HepG2 (cell line): ENCODE results near the gene ETNK1. TPM values are rescaled to one million over a fixed set of nuclear protein-coding genes. Genes with fewer than 3 reads are reported as not detected.

Experiments
- ATAC-seq: fragments of 200-7000 bp; cut with Tn5 transposase; 3 replicates; pipeline ENCODE4 v1.9.1; 2020; ENCODE audit warnings: mild to moderate bottlenecking, moderate library complexity
- BruUV-seq: library from RNA; stranded (reverse); fragments of 400-500 nt; replicated peaks from 2 replicates; lab custom pipeline; 2021; lab: Mats Ljungman, UMichigan
- CTCF ChIA-PET: fragments of 300-600 bp; formaldehyde crosslinking; extraction: SDS; loops from one replicate; lab custom pipeline; 2021; ENCODE audit warnings: low total read pairs, inconsistent platforms, low intra/inter-chr PET ratio; lab: Yijun Ruan, JAX
- POLR2A ChIA-PET: fragments of 350-600 bp; sonication (Branson Sonifier 250); formaldehyde crosslinking; loops from one replicate; lab custom pipeline; 2020; ENCODE audit warnings: antibody characterized with exemption, inconsistent platforms; lab: Yijun Ruan, JAX
- DNase-seq: peaks from one replicate; pipeline ENCODE4 v3.0.0-alpha.2; 2015; ENCODE audit warnings: low spot score
- FAIRE-seq: peaks from 3 replicates; lab custom pipeline; 2011; peaks lifted over from hg19 to GRCh38; lab: Jason Lieb, UNC
- H2AFZ ChIP-seq: one replicate; pipeline ENCODE4 v1.6.1; 2011; ENCODE audit warnings: low read length, inconsistent platforms
- H3K27ac ChIP-seq: fragments of 300-600 bp; 3 replicates; pipeline ENCODE4 v1.8.0; 2011; ENCODE audit warnings: mixed run types, mild to moderate bottlenecking, mixed read lengths, low read length, inconsistent platforms; ENCODE audit not compliant: insufficient read depth; ENCODE audit errors: extremely low read length
- H3K27me3 ChIP-seq, 2 experiments: fragments of 200-600 bp in 1 of 2; 2 replicates in 1 of 2; 3 replicates in 1 of 2; pipeline versions ENCODE4 v1.6.0 to v1.8.0; 2011; ENCODE audit warnings: low read length in 2 of 2, mild to moderate bottlenecking in 2 of 2, moderate library complexity in 2 of 2, inconsistent platforms in 1 of 2; ENCODE audit not compliant: insufficient read depth in 2 of 2, control insufficient read depth in 1 of 2
- H3K36me3 ChIP-seq, 2 experiments: fragments of 200-600 bp in 1 of 2; replicated peaks in 1 of 2; 2 replicates in 1 of 2; 3 replicates in 1 of 2; pipeline versions ENCODE4 v1.5.1 to v1.8.0; 2011; ENCODE audit warnings: low read length in 2 of 2, inconsistent platforms in 1 of 2; ENCODE audit not compliant: insufficient read depth in 2 of 2, control insufficient read depth in 1 of 2
- H3K4me1 ChIP-seq: 2 replicates; pipeline ENCODE4 v1.5.1; 2012; ENCODE audit warnings: low read length, inconsistent platforms; ENCODE audit not compliant: insufficient read depth
- H3K4me2 ChIP-seq: 2 replicates; pipeline ENCODE4 v1.6.0; 2011; ENCODE audit warnings: low read depth, low read length, inconsistent platforms
- H3K4me3 ChIP-seq, 3 experiments: fragments of 200-600 bp in 1 of 3; sonication (generic), shearing (Covaris generic) in 1 of 3; replicated peaks in 1 of 3; 2 replicates each; pipeline ENCODE4 v1.5.1; 2011 to 2016; ENCODE audit warnings: low read length in 3 of 3, inconsistent platforms in 2 of 3, low read depth in 2 of 3, mild to moderate bottlenecking in 2 of 3, control low read depth in 1 of 3, mixed read lengths in 1 of 3; ENCODE audit not compliant: insufficient read depth in 1 of 3
- H3K79me2 ChIP-seq: one replicate; pipeline ENCODE4 v1.6.1; 2011; ENCODE audit warnings: low read length, inconsistent platforms; ENCODE audit not compliant: insufficient read depth
- H3K9ac ChIP-seq: 2 replicates; pipeline ENCODE4 v1.6.0; 2011; ENCODE audit warnings: mild to moderate bottlenecking, low read depth, low read length, inconsistent platforms; ENCODE audit not compliant: insufficient read depth
- H3K9me3 ChIP-seq: 2 replicates; pipeline ENCODE4 v1.5.1; 2012; ENCODE audit warnings: mild to moderate bottlenecking, low read length
- H4K20me1 ChIP-seq: 2 replicates; pipeline ENCODE4 v1.6.0; 2011; ENCODE audit warnings: inconsistent platforms, mild to moderate bottlenecking, low read length, moderate library complexity; ENCODE audit not compliant: insufficient read depth
- HNF4G ChIP-seq, 2 experiments: sonication (generic) in 1 of 2; formaldehyde crosslinking in 1 of 2; IDR thresholded peaks; 2 replicates each; pipeline versions ENCODE4 v1.4.0 to v1.6.1; 2011 to 2020; ENCODE audit warnings: borderline replicate concordance in 2 of 2, low read depth in 2 of 2, mild to moderate bottlenecking in 2 of 2, low read length in 1 of 2, missing genetic modification reagents in 1 of 2, moderate library complexity in 1 of 2
- PHB2 ChIP-seq: fragments of 450-650 bp; IDR thresholded peaks from 2 replicates; pipeline ENCODE4 v1.6.1; 2018; ENCODE audit not compliant: partially characterized antibody
- RBAK ChIP-seq: sonication (generic); formaldehyde crosslinking; IDR thresholded peaks from 2 replicates; pipeline ENCODE4 v1.5.1; 2020; ENCODE audit warnings: mild to moderate bottlenecking, missing genetic modification reagents
- SP1 ChIP-seq, 2 experiments: fragments of 450-650 bp in 1 of 2; sonication (generic) in 1 of 2; formaldehyde crosslinking in 1 of 2; IDR thresholded peaks; 2 replicates each; pipeline versions ENCODE4 v1.4.0 to v1.6.1; 2016 to 2020; ENCODE audit warnings: missing genetic modification reagents in 1 of 2
- ZFP1 ChIP-seq: IDR thresholded peaks from 2 replicates; pipeline ENCODE4 v1.6.1; 2016
- ZFP36L1 ChIP-seq: sonication (generic); formaldehyde crosslinking; IDR thresholded peaks from 2 replicates; pipeline ENCODE4 v1.8.0; 2022; ENCODE audit warnings: mild to moderate bottlenecking, missing genetic modification reagents, moderate library complexity
- ZFP82 ChIP-seq: sonication (generic); formaldehyde crosslinking; IDR thresholded peaks from 2 replicates; pipeline ENCODE4 v1.5.1; 2020; ENCODE audit warnings: mild to moderate bottlenecking, missing genetic modification reagents, borderline replicate concordance
- ZNF207 ChIP-seq: fragments of 450-650 bp; IDR thresholded peaks from 2 replicates; pipeline ENCODE4 v1.6.1; 2016; ENCODE audit warnings: antibody characterized with exemption, borderline replicate concordance
- ZNF282 ChIP-seq: fragments of 450-650 bp; IDR thresholded peaks from 2 replicates; pipeline ENCODE4 v1.6.1; 2018; ENCODE audit not compliant: partially characterized antibody
- ZNF331 ChIP-seq: sonication (generic); formaldehyde crosslinking; IDR thresholded peaks from 2 replicates; pipeline ENCODE4 v1.4.0; 2020; ENCODE audit warnings: missing genetic modification reagents
- ZSCAN21 ChIP-seq: sonication (generic); formaldehyde crosslinking; IDR thresholded peaks from 2 replicates; pipeline ENCODE4 v1.8.0; 2022; ENCODE audit warnings: mild to moderate bottlenecking, missing genetic modification reagents, moderate library complexity, borderline replicate concordance
- WGBS: methylation state at CpG from one replicate; pipeline ENCODE4 v1.1.6; 2017; ENCODE audit warnings: low lambda C conversion rate; 5-methylcytosine and 5-hydroxymethylcytosine counted together
- in situ Hi-C: cut with HindIII; loops from 2 replicates; pipeline ENCODE4 v1.10.0; 2017; ENCODE audit warnings: low pct_unique_long_range_greater_than_20kb; ENCODE audit not compliant: extremely low pct_ligation_motif_present
- intact Hi-C: fragments of 100-400 bp; cut with micrococcal nuclease; formaldehyde crosslinking; loops from one replicate; pipeline ENCODE4 v1.10.0; 2022; ENCODE audit not compliant: unreplicated experiment
- polyA plus RNA-seq, 8 experiments: library from polyadenylated mRNA; depleted of rRNA in 3 of 8; stranded (reverse) in 7 of 8; unstranded in 1 of 8; fragments of >200 nt; fragmentation: Illumina TruSeq in 4 of 8; extraction: Trizol in 4 of 8; gene quantifications; 2 replicates each; pipeline versions ENCODE4 v1.2.1 to v1.2.3, GENCODE V29; 2011 to 2016; ENCODE audit warnings: low read depth in 4 of 8, missing spikeins in 1 of 8, mixed read lengths in 1 of 8; ENCODE audit not compliant: insufficient read depth in 1 of 8
- total RNA-seq, 5 experiments: library from RNA; depleted of rRNA; stranded (reverse); fragments of >200 nt; fragmentation: Illumina TruSeq; extraction: Trizol; gene quantifications; 2 replicates each; pipeline ENCODE4 v1.2.3, GENCODE V29; 2016; ENCODE audit warnings: low read depth in 1 of 5
- TF ChIP-seq, protein P1 (sequence below): sonication (generic); formaldehyde crosslinking; IDR thresholded peaks from 2 replicates; pipeline ENCODE4 v1.8.0; 2022; ENCODE audit warnings: missing genetic modification reagents, low read depth, mild to moderate bottlenecking, borderline replicate concordance
- TF ChIP-seq, protein P2 (sequence below), 2 experiments: sonication (generic) in 1 of 2; formaldehyde crosslinking in 1 of 2; IDR thresholded peaks; 2 replicates each; pipeline versions ENCODE4 v1.4.0 to v1.6.1; 2016 to 2020; ENCODE audit warnings: borderline replicate concordance in 1 of 2, low read depth in 1 of 2, mild to moderate bottlenecking in 1 of 2, missing genetic modification reagents in 1 of 2
- TF ChIP-seq, protein P3 (sequence below): sonication (generic); formaldehyde crosslinking; IDR thresholded peaks from 2 replicates; pipeline ENCODE4 v1.4.0; 2020; ENCODE audit warnings: missing genetic modification reagents
- TF ChIP-seq, protein P4 (sequence below), 2 experiments: sonication (generic) in 1 of 2; formaldehyde crosslinking in 1 of 2; IDR thresholded peaks; 2 replicates each; pipeline versions ENCODE4 v1.4.0 to v1.6.1; 2018 to 2020; ENCODE audit warnings: missing genetic modification reagents in 2 of 2, borderline replicate concordance in 1 of 2, low read depth in 1 of 2, mild to moderate bottlenecking in 1 of 2, missing biosample characterization in 1 of 2

The ETNK1 gene
- total and polyA plus RNA-seq, 2 of the 13 experiments (the other 11 are each of a cell fraction or from before 2014, with no cell fraction given), result 14.4 to 55.7 TPM

DNA sequence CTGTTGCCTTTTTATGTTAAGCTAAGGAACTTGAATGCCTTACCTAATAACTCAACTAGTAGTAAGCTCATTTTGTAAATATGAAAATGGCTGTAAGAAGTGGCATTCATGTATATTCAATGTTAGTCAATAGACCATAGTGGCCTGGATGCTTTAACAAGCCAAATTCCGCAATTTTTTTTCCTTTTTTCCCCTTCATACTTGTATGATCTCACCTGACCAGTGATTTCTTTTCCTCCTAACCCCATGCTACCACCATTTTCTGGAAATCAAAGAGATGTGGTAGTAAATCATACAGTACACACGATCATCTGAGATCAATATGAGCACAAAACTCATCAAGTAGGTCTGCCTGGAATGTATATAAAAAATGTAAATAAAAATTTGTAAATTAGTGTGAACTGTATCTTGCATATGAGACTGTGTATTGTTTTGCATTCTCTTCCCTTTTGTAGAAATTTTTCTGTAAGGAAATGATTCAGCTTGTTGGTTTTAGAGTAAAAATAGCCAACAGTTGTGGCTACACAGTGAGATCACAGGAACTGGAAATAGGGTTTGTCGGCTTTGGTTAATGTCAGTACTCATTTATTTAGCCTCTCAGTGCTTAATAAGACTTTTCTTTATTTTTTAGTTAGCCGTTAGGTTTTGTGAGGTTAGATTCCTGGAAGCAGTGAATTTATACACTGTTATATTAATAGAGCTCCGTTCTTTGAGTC, 62.5 kb downstream of the ETNK1 start:
- Histone ChIP-seq H3K9me3 (no peaks in the 10 kb centered on the region), H3K4me3 (no peak overlapping the region), H2AFZ (no peak overlapping the region), H3K4me2 (no peak overlapping the region), H3K9ac (no peak overlapping the region), H3K4me1 (peaks cover 7% of the 10 kb centered on the region; the same call in 1 of the 2 replicates), H3K27ac (no peak overlapping the region), H3K36me3 (peaks cover 2 to 8% of the 10 kb centered on the region in 2 experiments; a peak in 3 of 5 replicates), H4K20me1 (no peaks in the 10 kb centered on the region), H3K27me3 (no peaks in the 10 kb centered on the region), H3K79me2 (no peaks in the 10 kb centered on the region)
- BruUV-seq, result no TSS peak
- ChIA-PET POLR2A (no interaction called here), CTCF (no interaction called here)
- in situ Hi-C loops, result no loop called here
- TF ChIP-seq, protein P1, sequence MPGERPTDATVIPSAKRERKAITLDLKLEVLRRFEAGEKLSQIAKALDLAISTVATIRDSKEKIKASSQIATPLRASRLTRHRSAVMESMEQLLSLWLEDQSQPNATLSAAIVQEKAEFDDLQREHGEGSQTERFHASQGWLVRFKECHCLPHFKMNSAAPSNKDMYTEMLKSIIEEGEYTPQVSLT (CRISPR knock-in tag), result no peak
- TF ChIP-seq, protein P2, sequence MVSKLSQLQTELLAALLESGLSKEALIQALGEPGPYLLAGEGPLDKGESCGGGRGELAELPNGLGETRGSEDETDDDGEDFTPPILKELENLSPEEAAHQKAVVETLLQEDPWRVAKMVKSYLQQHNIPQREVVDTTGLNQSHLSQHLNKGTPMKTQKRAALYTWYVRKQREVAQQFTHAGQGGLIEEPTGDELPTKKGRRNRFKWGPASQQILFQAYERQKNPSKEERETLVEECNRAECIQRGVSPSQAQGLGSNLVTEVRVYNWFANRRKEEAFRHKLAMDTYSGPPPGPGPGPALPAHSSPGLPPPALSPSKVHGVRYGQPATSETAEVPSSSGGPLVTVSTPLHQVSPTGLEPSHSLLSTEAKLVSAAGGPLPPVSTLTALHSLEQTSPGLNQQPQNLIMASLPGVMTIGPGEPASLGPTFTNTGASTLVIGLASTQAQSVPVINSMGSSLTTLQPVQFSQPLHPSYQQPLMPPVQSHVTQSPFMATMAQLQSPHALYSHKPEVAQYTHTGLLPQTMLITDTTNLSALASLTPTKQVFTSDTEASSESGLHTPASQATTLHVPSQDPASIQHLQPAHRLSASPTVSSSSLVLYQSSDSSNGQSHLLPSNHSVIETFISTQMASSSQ (IDR thresholded peaks at IDR 0.05; ENCODE audit: low read depth), result no peak
- TF ChIP-seq, protein P2 (CRISPR knock-in tag; IDR thresholded peaks at IDR 0.05; ENCODE audit: borderline replicate concordance), result no peak
- no peak for TF ChIP-seq ZSCAN21 (CRISPR knock-in tag)
- no peak for TF ChIP-seq SP1 (IDR thresholded peaks at IDR 0.05)
- TF ChIP-seq SP1 (CRISPR knock-in tag; IDR thresholded peaks at IDR 0.05), result no peak
- TF ChIP-seq ZNF282, result no peak
- TF ChIP-seq ZFP82 (CRISPR knock-in tag), result no peak
- TF ChIP-seq ZNF207, result no peak
- no peak for TF ChIP-seq ZFP1
- no peak for TF ChIP-seq ZFP36L1 (CRISPR knock-in tag)
- TF ChIP-seq ZNF331 (CRISPR knock-in tag), result no peak
- TF ChIP-seq, protein P3, sequence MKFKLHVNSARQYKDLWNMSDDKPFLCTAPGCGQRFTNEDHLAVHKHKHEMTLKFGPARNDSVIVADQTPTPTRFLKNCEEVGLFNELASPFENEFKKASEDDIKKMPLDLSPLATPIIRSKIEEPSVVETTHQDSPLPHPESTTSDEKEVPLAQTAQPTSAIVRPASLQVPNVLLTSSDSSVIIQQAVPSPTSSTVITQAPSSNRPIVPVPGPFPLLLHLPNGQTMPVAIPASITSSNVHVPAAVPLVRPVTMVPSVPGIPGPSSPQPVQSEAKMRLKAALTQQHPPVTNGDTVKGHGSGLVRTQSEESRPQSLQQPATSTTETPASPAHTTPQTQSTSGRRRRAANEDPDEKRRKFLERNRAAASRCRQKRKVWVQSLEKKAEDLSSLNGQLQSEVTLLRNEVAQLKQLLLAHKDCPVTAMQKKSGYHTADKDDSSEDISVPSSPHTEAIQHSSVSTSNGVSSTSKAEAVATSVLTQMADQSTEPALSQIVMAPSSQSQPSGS (CRISPR knock-in tag), result no peak
- no peak for TF ChIP-seq HNF4G (IDR thresholded peaks at IDR 0.05; ENCODE audit: borderline replicate concordance, low read depth, low read length)
- TF ChIP-seq HNF4G (CRISPR knock-in tag; IDR thresholded peaks at IDR 0.05; ENCODE audit: borderline replicate concordance, low read depth), result no peak
- TF ChIP-seq, protein P4, sequence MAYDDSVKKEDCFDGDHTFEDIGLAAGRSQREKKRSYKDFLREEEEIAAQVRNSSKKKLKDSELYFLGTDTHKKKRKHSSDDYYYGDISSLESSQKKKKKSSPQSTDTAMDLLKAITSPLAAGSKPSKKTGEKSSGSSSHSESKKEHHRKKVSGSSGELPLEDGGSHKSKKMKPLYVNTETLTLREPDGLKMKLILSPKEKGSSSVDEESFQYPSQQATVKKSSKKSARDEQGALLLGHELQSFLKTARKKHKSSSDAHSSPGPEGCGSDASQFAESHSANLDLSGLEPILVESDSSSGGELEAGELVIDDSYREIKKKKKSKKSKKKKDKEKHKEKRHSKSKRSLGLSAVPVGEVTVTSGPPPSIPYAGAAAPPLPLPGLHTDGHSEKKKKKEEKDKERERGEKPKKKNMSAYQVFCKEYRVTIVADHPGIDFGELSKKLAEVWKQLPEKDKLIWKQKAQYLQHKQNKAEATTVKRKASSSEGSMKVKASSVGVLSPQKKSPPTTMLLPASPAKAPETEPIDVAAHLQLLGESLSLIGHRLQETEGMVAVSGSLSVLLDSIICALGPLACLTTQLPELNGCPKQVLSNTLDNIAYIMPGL (CRISPR knock-in tag; IDR thresholded peaks at IDR 0.05; ENCODE audit: borderline replicate concordance in 1 of 2, low read depth in 1 of 2), result no peak
- no peak for TF ChIP-seq RBAK
- TF ChIP-seq PHB2, result no peak
- DNase-seq, result no peak
- no peak for FAIRE-seq
- ATAC-seq, result no peak
- intact Hi-C loops, result loop anchor here (10.0 kb wide), 1 partner anchor 367 kb away; no protein-coding TSS in a partner anchor
- 97% methylated on average over 5 of the region's 5 CpGs for WGBS
